ENCODE data around the gene PRIM2. TPM values are rescaled to one million over a fixed set of nuclear protein-coding genes. Genes with fewer than 3 reads are reported as not detected.

The PRIM2 gene
- total and polyA plus RNA-seq, 9 of the 15 experiments (the other 6 are each of a cell fraction or from before 2014, with no cell fraction given): 19.8 to 57.5 (median 33.4) TPM

DNA sequence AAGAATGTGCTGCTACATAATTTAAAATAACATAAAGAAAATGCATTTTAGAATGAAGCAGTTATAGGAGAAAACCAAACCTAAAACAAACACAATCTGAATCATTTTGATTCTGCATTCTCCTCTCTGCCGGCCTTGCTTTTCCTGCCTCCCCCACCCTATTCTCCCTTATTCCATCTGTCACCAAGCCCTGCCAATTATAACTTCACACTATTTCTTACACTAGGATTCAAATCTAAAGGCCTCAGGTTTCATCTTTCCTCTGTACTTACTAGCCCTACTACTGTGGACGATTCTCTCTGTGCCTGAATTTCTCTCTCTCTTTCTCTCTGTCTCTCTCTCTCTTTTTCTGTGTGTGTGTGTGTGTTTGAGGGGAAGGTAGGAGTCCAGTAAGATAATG, 18.7 kb upstream of the PRIM2 start:
- no peak for FAIRE-seq
- Histone ChIP-seq H3K4me1 (replicated peaks in 1 of 2; ENCODE audit: control insufficient read depth in 2 of 2, insufficient read depth in 2 of 2, low read length in 2 of 2) (no peaks in the 10 kb centered on the region), H3K9me1 (ENCODE audit: control insufficient read depth, insufficient read depth, low read length) (no peaks in the 10 kb centered on the region), H3K9me3 (replicated peaks; ENCODE audit: control insufficient read depth, insufficient read depth, low read depth, low read length) (no peaks in the 10 kb centered on the region), H3K79me2 (ENCODE audit: control insufficient read depth, insufficient read depth, low read length) (no peaks in the 10 kb centered on the region), H3K36me3 (ENCODE audit: control insufficient read depth, insufficient read depth, low read length) (no peaks in the 10 kb centered on the region), H3K9ac (ENCODE audit: insufficient read depth in 1 of 2, low read depth in 2 of 2, low read length in 2 of 2) (no peak overlapping the region), H3K27me3 (ENCODE audit: control insufficient read depth in 2 of 2, insufficient read depth in 2 of 2, low read length in 2 of 2) (peaks cover 17 to 23% of the 10 kb centered on the region in 2 experiments; a peak in 4 of 5 replicates), H2AFZ (ENCODE audit: low read depth, low read length) (no peak overlapping the region), H3K4me3 (no peak overlapping the region), H4K20me1 (replicated peaks; ENCODE audit: control insufficient read depth, insufficient read depth, low read length) (no peaks in the 10 kb centered on the region), H3K4me2 (ENCODE audit: insufficient read depth, low read length) (no peak overlapping the region), H3K27ac (ENCODE audit: extremely low read depth, low read depth, low read length) (no peak overlapping the region)
- ChIA-PET POLR2A (no interaction called here), CTCF (ENCODE audit: low intra/inter-chr PET ratio) (no interaction called here)
- ATAC-seq: no peak
- DNase-seq (ENCODE audit: extremely low read depth in 1 of 4, low spot score in 3 of 4): no peak
- in situ Hi-C loops (cut with MboI): no loop called here
- BruUV-seq (replicated peaks): no TSS peak
- 6% methylated on average over 2 of the region's 2 CpGs for WGBS (ENCODE audit: insufficient coverage, low coverage, missing lambda C conversion rate)
- TF ChIP-seq, protein P1, sequence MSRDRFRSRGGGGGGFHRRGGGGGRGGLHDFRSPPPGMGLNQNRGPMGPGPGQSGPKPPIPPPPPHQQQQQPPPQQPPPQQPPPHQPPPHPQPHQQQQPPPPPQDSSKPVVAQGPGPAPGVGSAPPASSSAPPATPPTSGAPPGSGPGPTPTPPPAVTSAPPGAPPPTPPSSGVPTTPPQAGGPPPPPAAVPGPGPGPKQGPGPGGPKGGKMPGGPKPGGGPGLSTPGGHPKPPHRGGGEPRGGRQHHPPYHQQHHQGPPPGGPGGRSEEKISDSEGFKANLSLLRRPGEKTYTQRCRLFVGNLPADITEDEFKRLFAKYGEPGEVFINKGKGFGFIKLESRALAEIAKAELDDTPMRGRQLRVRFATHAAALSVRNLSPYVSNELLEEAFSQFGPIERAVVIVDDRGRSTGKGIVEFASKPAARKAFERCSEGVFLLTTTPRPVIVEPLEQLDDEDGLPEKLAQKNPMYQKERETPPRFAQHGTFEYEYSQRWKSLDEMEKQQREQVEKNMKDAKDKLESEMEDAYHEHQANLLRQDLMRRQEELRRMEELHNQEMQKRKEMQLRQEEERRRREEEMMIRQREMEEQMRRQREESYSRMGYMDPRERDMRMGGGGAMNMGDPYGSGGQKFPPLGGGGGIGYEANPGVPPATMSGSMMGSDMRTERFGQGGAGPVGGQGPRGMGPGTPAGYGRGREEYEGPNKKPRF (IDR thresholded peaks at IDR 0.05; ENCODE audit: low read depth, low read length): no peak
- TF ChIP-seq TARDBP (IDR thresholded peaks at IDR 0.05): no peak
- TF ChIP-seq, protein P2, sequence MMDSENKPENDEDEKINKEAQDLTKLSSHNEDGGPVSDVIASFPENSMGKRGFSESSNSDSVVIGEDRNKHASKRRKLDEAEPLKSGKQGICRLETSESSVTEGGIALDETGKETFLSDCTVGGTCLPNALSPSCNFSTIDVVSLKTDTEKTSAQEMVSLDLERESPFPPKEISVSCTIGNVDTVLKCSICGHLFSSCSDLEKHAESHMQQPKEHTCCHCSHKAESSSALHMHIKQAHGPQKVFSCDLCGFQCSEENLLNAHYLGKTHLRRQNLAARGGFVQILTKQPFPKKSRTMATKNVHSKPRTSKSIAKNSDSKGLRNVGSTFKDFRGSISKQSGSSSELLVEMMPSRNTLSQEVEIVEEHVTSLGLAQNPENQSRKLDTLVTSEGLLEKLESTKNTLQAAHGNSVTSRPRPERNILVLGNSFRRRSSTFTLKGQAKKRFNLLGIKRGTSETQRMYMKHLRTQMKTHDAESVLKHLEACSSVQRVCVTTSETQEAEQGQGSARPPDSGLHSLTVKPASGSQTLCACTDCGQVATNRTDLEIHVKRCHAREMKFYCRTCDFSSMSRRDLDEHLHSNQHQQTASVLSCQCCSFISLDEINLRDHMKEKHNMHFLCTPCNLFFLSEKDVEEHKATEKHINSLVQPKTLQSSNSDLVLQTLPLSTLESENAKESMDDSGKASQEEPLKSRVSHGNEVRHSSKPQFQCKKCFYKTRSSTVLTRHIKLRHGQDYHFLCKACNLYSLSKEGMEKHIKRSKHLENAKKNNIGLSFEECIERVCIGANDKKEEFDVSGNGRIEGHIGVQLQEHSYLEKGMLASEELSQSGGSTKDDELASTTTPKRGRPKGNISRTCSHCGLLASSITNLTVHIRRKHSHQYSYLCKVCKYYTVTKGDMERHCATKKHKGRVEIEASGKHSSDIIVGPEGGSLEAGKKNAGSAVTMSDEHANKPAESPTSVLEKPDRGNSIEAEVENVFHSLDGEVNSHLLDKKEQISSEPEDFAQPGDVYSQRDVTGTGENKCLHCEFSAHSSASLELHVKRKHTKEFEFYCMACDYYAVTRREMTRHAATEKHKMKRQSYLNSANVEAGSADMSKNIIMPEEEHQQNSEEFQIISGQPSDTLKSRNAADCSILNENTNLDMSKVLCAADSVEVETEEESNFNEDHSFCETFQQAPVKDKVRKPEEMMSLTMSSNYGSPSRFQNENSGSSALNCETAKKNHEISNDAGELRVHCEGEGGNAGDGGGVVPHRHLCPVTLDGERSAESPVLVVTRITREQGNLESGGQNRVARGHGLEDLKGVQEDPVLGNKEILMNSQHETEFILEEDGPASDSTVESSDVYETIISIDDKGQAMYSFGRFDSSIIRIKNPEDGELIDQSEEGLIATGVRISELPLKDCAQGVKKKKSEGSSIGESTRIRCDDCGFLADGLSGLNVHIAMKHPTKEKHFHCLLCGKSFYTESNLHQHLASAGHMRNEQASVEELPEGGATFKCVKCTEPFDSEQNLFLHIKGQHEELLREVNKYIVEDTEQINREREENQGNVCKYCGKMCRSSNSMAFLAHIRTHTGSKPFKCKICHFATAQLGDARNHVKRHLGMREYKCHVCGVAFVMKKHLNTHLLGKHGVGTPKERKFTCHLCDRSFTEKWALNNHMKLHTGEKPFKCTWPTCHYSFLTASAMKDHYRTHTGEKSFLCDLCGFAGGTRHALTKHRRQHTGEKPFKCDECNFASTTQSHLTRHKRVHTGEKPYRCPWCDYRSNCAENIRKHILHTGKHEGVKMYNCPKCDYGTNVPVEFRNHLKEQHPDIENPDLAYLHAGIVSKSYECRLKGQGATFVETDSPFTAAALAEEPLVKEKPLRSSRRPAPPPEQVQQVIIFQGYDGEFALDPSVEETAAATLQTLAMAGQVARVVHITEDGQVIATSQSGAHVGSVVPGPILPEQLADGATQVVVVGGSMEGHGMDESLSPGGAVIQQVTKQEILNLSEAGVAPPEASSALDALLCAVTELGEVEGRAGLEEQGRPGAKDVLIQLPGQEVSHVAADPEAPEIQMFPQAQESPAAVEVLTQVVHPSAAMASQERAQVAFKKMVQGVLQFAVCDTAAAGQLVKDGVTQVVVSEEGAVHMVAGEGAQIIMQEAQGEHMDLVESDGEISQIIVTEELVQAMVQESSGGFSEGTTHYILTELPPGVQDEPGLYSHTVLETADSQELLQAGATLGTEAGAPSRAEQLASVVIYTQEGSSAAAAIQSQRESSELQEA (IDR thresholded peaks at IDR 0.05; ENCODE audit: low read depth): no peak
- no peak for TF ChIP-seq FOXA1 (IDR thresholded peaks at IDR 0.05; ENCODE audit: borderline replicate concordance)
- no peak for TF ChIP-seq KDM2B (CRISPR knock-in tag; IDR thresholded peaks at IDR 0.05)
- TF ChIP-seq RBM15 (IDR thresholded peaks at IDR 0.05; ENCODE audit: insufficient read depth, low read length): no peak
- no peak for TF ChIP-seq ESRRA (IDR thresholded peaks at IDR 0.05; ENCODE audit: borderline replicate concordance, low read depth)
- TF ChIP-seq, protein P3, sequence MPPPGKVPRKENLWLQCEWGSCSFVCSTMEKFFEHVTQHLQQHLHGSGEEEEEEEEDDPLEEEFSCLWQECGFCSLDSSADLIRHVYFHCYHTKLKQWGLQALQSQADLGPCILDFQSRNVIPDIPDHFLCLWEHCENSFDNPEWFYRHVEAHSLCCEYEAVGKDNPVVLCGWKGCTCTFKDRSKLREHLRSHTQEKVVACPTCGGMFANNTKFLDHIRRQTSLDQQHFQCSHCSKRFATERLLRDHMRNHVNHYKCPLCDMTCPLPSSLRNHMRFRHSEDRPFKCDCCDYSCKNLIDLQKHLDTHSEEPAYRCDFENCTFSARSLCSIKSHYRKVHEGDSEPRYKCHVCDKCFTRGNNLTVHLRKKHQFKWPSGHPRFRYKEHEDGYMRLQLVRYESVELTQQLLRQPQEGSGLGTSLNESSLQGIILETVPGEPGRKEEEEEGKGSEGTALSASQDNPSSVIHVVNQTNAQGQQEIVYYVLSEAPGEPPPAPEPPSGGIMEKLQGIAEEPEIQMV (tag; conservative IDR thresholded peaks at IDR 0.05; ENCODE audit: low read depth): no peak
- TF ChIP-seq MXI1 (IDR thresholded peaks at IDR 0.05; ENCODE audit: low read depth, low read length): no peak
- intact Hi-C loops (cut with micrococcal nuclease): no loop called here
